Stimulated activated CD8-positive, alpha-beta memory T cell treated with anti-CD3 and anti-CD28 coated beads, Interleukin-15, amount 100 ng/mL, for 48 hours (primary cell): ENCODE results near the gene CXorf66.
"Not testable (repeated sequence)": the region's sequence is repeated elsewhere in the genome, so short reads cannot be mapped to it uniquely, and the experiment has no call there.

Experiments used
- DNase-seq, 2 donors: peaks; one replicate each; pipeline ENCODE4 v3.0.0-alpha.2; 2020; ENCODE audit warnings: low read depth in 2 of 2

The CXorf66 gene

GRCh38 chrX:139965421-139965820 lies at the start of gene CXorf66:
CXorf66 (minus strand) TSS chrX:139965521; CDS start chrX:139965496, 25 bp downstream.
- no peak for DNase-seq

GRCh38 chrX:139982856-139983255 lies 17.5 kb upstream of the CXorf66 start:
- no peak for DNase-seq

GRCh38 chrX:139974471-139974870 lies 9.2 kb upstream of the CXorf66 start:
- DNase-seq, result no peak

- DNase-seq, result no peak
Measured at GRCh38 chrX:139972629-139973624, 7.6 kb upstream of the CXorf66 start.

- DNase-seq, result no peak
Measured at GRCh38 chrX:139972113-139972512, 6.8 kb upstream of the CXorf66 start.

GRCh38 chrX:139971394-139971749 lies 6.1 kb upstream of the CXorf66 start:
- DNase-seq, result no peak

- no peak for DNase-seq
Measured at GRCh38 chrX:139969286-139969685, 4.0 kb upstream of the CXorf66 start.

- no peak for DNase-seq
Measured at GRCh38 chrX:139967750-139968149, 2.4 kb upstream of the CXorf66 start.

GRCh38 chrX:139967300-139967699 lies 2.0 kb upstream of the CXorf66 start:
- no peak for DNase-seq

- DNase-seq, result not testable (repeated sequence)
Measured at GRCh38 chrX:139966159-139966558, 838 bp upstream of the CXorf66 start.

GRCh38 chrX:139961091-139961490 lies 4.2 kb downstream of the CXorf66 start:
- not testable (repeated sequence) for DNase-seq

- DNase-seq, result no peak
Measured at GRCh38 chrX:139949703-139950102, 15.6 kb downstream of the CXorf66 start.

- DNase-seq, result no peak
Measured at GRCh38 chrX:139945075-139945474, 20.2 kb downstream of the CXorf66 start.

GRCh38 chrX:139936259-139936658 lies 29.1 kb downstream of the CXorf66 start:
- DNase-seq, result no peak

- no peak for DNase-seq
Measured at GRCh38 chrX:139933904-139934303, 31.4 kb downstream of the CXorf66 start.

GRCh38 chrX:139932901-139933796 lies 32.2 kb downstream of the CXorf66 start, which contains the start of gene ATP11C:
ATP11C (minus strand) TSS chrX:139933053; CDS start chrX:139932042, 1,011 bp downstream.
- peak; percentile 70 to 71 for DNase-seq

GRCh38 chrX:139932073-139932900 lies 33.0 kb downstream of the CXorf66 start:
- peak in 1 of 2 donors; percentile 1 for DNase-seq

- no peak for DNase-seq
Measured at GRCh38 chrX:139931646-139932072, 33.7 kb downstream of the CXorf66 start.

- DNase-seq, result no peak
Measured at GRCh38 chrX:139930916-139931645, 34.2 kb downstream of the CXorf66 start.

- DNase-seq, result no peak
Measured at GRCh38 chrX:139930401-139930800, 34.9 kb downstream of the CXorf66 start.

GRCh38 chrX:139929876-139930275 lies 35.4 kb downstream of the CXorf66 start:
- DNase-seq, result no peak
